IPS DF 4.7 (cell line): ENCODE data around the gene HYCC1.

Source experiments
- DNase-seq: peaks from one replicate; pipeline ENCODE4 v3.0.0-alpha.2; 2013; ENCODE audit warnings: low spot score; ENCODE audit errors: extremely low read depth

HYCC1 gene

GRCh38 chr7:23016345-23017253 is 2.7 kb upstream of the HYCC1 start:
- DNase-seq, result no peak

DNA sequence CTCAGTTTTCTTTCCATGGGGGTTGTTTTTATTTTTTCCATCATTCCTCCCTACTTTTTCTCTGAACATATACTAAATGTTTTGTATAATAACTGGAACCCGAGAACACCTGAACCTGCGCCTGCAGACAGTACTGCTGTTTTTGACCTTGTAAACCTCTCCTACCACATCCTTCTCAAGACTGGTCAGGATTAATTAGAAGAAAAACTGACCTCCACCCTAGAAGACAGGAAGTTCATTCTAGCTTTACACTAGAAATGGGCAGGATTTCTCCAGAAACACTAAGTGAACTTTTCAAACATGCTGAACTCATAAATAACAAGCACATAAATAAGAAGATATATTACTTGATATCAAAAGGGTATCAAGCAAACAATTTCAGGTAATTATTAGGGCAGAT is 751 bp upstream of the HYCC1 start:
- no peak for DNase-seq

GRCh38 chr7:23012908-23013714 is 819 bp downstream of the HYCC1 start:
- no peak for DNase-seq

DNA sequence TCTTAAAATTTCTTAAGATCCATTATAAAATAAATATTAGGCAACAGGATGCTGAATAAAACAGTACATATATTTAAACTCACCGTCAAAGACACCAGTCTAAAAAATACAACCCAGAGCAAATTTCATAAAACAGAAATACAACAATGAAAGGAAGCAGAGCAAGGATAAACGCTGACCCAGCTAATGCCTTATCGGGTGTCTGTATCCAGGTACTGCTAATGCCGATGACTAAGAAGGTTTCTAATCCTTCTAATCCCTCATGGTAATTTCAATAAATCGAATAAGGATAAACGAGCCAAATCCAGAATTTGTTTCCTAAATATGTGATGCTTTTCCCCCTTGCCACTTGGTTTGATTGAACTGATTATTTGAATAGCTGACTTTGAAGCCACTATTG is 1.7 kb downstream of the HYCC1 start:
- DNase-seq, result no peak

DNA sequence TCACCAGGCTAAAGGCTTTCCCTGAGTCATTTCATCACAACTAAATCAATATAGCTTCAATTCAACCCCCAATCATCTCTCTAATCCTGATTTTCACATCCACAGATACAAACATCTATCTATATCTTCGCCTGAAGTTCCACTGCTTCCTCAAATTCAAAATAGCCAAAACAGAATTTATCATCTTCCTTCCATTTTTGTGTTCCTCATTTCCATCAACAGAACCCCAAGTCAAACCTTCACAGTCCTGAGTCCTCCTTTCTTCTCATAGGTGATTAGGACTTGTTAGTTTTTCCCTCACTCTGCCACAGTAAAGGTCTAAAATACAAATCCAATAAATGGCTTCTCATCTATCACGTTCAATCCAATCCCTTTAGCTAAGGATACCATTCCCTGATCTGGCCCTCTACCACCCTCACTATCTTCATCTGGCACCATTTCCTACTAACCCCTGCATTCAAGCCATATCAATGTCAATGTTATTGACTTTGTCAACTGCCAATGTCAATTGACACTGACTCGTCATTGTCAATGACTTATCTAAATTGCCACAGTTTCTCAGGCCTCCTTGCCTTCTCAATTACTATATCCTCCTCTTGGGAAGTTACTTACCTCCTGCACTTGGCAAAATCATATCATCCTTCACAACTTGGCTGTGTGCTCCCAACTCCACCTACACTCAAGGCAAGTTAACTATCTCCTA is 2.6 kb downstream of the HYCC1 start:
- DNase-seq, result no peak

DNA sequence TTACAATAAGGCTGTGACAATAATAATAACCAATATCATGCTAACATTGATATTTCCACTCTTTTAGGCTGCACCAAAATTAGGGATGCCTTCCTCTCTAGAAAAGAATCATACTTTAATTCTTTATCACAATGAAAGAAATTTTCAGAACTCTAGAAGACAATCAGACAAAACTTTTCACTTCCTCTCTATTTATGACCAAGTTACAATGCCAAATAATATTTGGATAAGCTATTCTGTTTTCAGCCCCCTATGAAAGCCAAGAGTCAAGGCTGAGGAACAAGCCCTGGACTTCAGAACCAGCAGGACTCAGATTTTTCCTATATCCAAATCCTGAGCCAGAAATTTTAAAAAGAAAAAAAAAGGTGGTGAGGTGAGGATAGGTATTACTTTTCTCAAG is 4.6 kb downstream of the HYCC1 start:
- no peak for DNase-seq

DNA sequence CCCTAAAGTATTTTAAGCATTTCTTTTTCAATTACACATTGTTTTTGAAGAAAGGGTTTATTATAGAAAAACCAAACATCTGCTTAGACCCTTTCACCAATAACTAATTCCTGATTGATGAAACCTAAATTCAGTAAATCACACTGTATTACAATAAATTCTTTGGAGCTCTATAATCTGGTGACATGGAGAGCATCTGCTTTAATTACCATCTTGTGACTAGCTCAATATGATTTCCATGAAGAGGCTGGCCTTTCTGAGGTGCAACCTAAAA is 9.7 kb downstream of the HYCC1 start:
- DNase-seq, result no peak

- no peak for DNase-seq
Observed at GRCh38 chr7:23003505-23004246, 10.3 kb downstream of the HYCC1 start.

- no peak for DNase-seq
Observed at GRCh38 chr7:23002698-23003097, 11.2 kb downstream of the HYCC1 start.

GRCh38 chr7:23001610-23002009 is 12.3 kb downstream of the HYCC1 start:
- DNase-seq, result no peak

DNA sequence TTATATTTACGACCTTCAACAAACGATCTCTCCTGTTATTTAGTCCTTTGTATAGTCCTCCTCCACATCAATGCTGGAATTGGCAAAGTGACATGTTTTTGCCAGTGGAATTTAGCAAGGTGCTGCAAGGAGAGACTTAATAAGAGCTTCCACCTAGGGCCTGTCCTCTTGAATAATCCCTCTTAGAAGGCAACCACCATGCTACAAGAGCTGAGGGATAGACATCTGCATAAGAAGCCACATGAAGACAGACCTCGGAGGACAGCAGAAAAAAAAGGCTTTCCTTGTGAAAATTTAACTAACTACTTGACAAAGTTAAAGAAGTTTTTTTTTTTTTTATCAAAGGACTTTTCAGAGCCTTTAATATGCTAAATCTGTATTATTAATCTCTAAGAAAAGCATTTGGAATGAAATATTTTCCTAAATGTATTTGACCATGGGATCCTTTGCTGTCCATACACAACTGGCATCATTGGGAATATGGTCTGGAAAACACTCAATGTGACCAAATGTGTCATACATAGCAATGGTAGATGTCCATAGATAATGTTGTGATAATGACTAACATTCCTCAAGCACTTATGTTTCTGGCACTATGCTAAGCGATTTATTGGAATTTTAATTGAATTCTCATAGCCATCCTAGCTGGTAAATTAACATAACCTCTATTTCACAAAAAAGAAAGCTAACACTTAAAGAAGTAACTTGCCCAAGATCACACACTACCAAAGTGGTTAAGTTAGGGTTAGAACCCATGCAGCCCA is 13.2 kb downstream of the HYCC1 start:
- DNase-seq, result no peak

GRCh38 chr7:22998519-22998896 is 15.4 kb downstream of the HYCC1 start:
- DNase-seq, result no peak

DNA sequence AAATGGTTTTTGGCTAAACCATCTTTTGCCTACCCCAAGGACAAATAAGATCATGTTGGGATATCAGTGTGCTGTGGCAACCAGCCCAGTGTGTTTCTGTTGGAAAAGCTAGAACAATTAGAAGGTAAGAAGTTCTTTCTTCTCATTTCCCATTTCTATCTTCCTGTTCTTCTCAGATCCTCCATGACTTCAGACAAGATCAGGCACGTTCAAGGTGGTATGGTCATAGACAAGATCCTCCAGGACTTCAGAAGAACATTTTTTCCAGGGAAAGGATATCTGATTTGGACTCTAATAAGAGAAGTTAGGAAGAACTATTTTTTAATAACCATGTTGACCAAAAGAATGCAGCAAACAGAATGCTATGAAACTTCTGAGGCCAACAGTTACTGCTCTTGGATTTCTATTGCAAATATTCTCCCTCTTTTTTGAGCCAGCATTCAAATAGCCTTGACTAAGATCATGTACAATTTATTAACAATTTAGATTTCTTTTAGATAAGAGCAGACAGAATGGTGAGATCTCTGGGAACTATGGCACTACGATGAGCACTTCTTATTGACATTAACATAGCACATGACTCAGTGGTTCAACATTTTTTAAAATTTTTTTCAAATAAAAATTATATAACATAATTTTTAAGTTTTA is 15.9 kb downstream of the HYCC1 start:
- DNase-seq, result no peak

GRCh38 chr7:22996470-22996869 is 17.5 kb downstream of the HYCC1 start:
- no peak for DNase-seq

GRCh38 chr7:22995011-22995410 is 18.9 kb downstream of the HYCC1 start:
- no peak for DNase-seq

DNA sequence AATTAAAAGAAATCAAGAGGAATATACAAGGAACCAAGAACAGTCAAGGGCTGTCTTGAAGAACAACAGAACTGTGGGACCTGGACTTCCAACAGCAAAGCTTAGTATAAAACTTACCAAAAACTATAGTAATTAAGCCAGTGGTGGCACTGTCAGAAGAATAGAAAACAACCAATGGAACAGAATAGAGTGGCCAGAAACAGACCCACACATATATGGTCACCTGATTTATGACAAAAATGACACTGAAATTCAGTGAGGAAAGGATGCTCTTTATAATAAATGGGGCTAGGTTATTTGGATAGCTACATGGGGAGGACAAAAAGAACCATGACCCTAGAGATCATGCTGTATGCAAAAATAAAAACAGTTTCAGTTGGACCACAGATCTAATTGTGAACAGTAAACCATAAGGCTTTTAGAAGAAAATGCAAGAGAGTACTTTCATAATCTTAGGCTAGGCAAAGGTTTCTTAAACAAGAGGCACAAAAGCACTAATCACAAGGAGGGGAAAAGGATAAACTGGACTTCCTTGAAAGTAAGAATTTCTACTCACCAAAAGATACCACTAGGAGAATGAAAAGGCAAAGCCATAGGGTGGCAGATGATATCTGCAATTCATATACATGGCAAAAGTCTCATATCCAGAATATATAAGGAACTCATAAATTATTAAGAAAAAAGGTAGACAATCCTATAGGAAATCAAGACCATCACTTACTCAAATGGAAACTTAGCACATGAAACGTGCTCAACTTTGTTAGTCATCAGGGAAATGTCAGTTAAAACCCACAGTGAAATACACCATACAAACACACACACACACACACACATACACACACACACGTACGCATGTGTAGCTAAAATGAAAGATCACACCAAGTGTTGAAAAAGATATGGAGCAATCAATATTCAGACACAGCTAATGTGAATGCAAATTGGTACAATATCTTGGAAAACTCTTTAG is 20.8 kb downstream of the HYCC1 start:
- no peak for DNase-seq

DNA sequence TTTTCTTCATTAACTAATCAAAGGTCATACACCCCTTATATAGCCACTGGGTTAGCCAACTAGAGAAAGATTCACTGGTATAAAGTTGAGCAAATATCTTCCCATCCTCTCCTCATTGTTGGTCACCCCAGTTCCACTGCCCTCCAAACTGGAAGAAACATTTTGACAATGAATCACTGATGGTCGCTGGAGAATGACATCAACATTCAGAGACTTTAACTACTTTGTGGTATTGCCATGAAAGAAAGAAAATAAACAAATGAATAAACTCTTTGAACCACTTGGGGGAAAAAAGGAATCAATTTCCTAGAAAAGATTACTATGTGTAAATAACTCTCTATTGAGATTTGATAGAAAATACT is 23.4 kb downstream of the HYCC1 start:
- DNase-seq, result no peak

GRCh38 chr7:22989643-22990587 is 24.0 kb downstream of the HYCC1 start:
- DNase-seq, result no peak
